SK-N-MC (cell line): ENCODE results near the gene LRP8.

Source experiments
- EZH2 ChIP-seq: fragments of 200-600 bp; sonication (generic); IDR thresholded peaks from one replicate; pipeline ENCODE4 v1.6.1; 2017; ENCODE audit warnings: antibody characterized with exemption
- POLR2AphosphoS5 ChIP-seq: IDR thresholded peaks from 2 replicates; pipeline ENCODE4 v1.6.1; 2012; ENCODE audit warnings: mild to moderate bottlenecking, low read depth, low read length, borderline replicate concordance

DNA sequence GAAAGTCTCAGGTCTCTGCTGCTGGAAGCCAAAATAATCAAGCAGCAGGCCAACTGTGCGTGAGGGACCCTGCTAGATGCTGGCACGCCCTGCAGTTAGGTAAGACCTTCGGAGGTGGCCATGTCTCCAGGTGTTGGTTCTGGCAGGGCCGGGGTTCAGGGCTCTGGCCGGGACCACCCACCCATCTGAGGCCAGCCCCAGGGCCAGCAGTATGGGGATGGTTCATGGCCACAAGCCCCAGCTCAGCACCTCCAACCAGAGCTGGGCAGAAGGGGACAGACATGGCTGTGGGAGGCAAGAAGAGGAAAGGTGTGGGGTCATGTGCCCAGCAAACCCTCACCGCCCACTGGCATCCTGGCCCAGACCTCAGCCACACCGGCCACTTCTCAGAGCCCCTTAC is 23.3 kb downstream of the LRP8 start:
- TF ChIP-seq POLR2AphosphoS5 (no peak), EZH2 (no peak)
